Neural cell (in vitro differentiated cells): Measurements from ENCODE around the gene TRUB1. TPM values are rescaled to one million over a fixed set of nuclear protein-coding genes. Genes with fewer than 3 reads are reported as not detected.

Experiments
- H2AFZ ChIP-seq: fragments of 200-600, 300-800 bp; sonication (generic), shearing (Covaris generic); 2 replicates; pipeline ENCODE4 v1.6.0; 2014; ENCODE audit warnings: low read depth, mild to moderate bottlenecking, antibody characterized with exemption, low read length, moderate library complexity
- H3F3A ChIP-seq: fragments of 200-600 bp; shearing (Covaris generic); 2 replicates; pipeline ENCODE4 v1.6.1; 2016; ENCODE audit warnings: mild to moderate bottlenecking, moderate library complexity, mixed read lengths, antibody characterized with exemption, low read length; ENCODE audit not compliant: insufficient read depth, poor library complexity, severe bottlenecking
- H3K27ac ChIP-seq: fragments of 200-600, 300-800 bp; sonication (generic), shearing (Covaris generic); 2 replicates; pipeline ENCODE4 v1.5.1; 2014; ENCODE audit warnings: mild to moderate bottlenecking, low read length, moderate library complexity
- H3K27me3 ChIP-seq: fragments of 300-800, 200-600 bp; sonication (generic), shearing (Covaris generic); 2 replicates; pipeline ENCODE4 v1.6.0; 2014; ENCODE audit warnings: mild to moderate bottlenecking, low read depth, low read length, moderate library complexity; ENCODE audit not compliant: insufficient read depth
- H3K36me3 ChIP-seq: fragments of 300-800, 200-600 bp; sonication (generic), shearing (Covaris generic); 2 replicates; pipeline ENCODE4 v1.5.1; 2014; ENCODE audit warnings: mild to moderate bottlenecking, antibody characterized with exemption, low read length, moderate library complexity; ENCODE audit not compliant: insufficient read depth
- H3K4me2 ChIP-seq: fragments of 300-800, 200-600 bp; sonication (generic), shearing (Covaris generic); 2 replicates; pipeline ENCODE4 v1.6.0; 2014; ENCODE audit warnings: mild to moderate bottlenecking, low read length
- H3K4me3 ChIP-seq: fragments of 300-800, 200-600 bp; sonication (generic), shearing (Covaris generic); 2 replicates; pipeline ENCODE4 v1.5.1; 2014; ENCODE audit warnings: mild to moderate bottlenecking, low read length, moderate library complexity
- H3K79me2 ChIP-seq: fragments of 200-600 bp; shearing (Covaris generic); replicated peaks from 2 replicates; pipeline ENCODE4 v1.6.0; 2014; ENCODE audit warnings: mild to moderate bottlenecking, low read length, moderate library complexity; ENCODE audit not compliant: insufficient read depth
- H3K9ac ChIP-seq: fragments of 300-800, 200-600 bp; sonication (generic), shearing (Covaris generic); 2 replicates; pipeline ENCODE4 v1.6.1; 2016; ENCODE audit warnings: mild to moderate bottlenecking, low read length, mixed read lengths
- H3K9me2 ChIP-seq: fragments of 200-600 bp; shearing (Covaris generic); 2 replicates; pipeline ENCODE4 v1.6.1; 2016; ENCODE audit warnings: mild to moderate bottlenecking, low read length, mixed read lengths; ENCODE audit not compliant: insufficient read depth
- H3K9me3 ChIP-seq: fragments of 200-600, 300-800 bp; sonication (generic), shearing (Covaris generic); 2 replicates; pipeline ENCODE4 v1.6.1; 2016; ENCODE audit warnings: mild to moderate bottlenecking, mixed run types, low read length, moderate library complexity, mixed read lengths
- H4K20me1 ChIP-seq: fragments of 200-600 bp; shearing (Covaris generic); 2 replicates; pipeline ENCODE4 v1.6.1; 2016; ENCODE audit warnings: mild to moderate bottlenecking, mixed run types; ENCODE audit not compliant: insufficient read depth
- CTCF ChIP-seq: fragments of 450-650 bp; IDR thresholded peaks from 2 replicates; pipeline ENCODE4 v1.5.1; 2014; ENCODE audit warnings: antibody characterized with exemption, mild to moderate bottlenecking, moderate library complexity; ENCODE audit not compliant: poor library complexity, severe bottlenecking
- EP300 ChIP-seq: fragments of 450-650 bp; conservative IDR thresholded peaks from 2 replicates; pipeline ENCODE4 v1.6.1; 2014; ENCODE audit warnings: antibody characterized with exemption, mild to moderate bottlenecking, moderate library complexity; ENCODE audit not compliant: poor library complexity, severe bottlenecking
- EZH2 ChIP-seq: fragments of 200-600, 300-800 bp; shearing (Covaris generic), sonication (generic); IDR thresholded peaks from 2 replicates; pipeline ENCODE4 v1.6.1; 2014; ENCODE audit warnings: antibody characterized with exemption, low read length, borderline replicate concordance, mild to moderate bottlenecking; ENCODE audit not compliant: insufficient read depth, poor library complexity, severe bottlenecking
- MXI1 ChIP-seq: fragments of 450-650 bp; conservative IDR thresholded peaks from 2 replicates; pipeline ENCODE4 v1.6.1; 2014; ENCODE audit warnings: antibody characterized with exemption, mild to moderate bottlenecking; ENCODE audit not compliant: poor library complexity, severe bottlenecking
- POLR2AphosphoS5 ChIP-seq: IDR thresholded peaks from 2 replicates; pipeline ENCODE4 v1.6.1; 2012
- RAD21 ChIP-seq: fragments of 450-650 bp; conservative IDR thresholded peaks from 2 replicates; pipeline ENCODE4 v1.6.1; 2014; ENCODE audit warnings: antibody characterized with exemption, mild to moderate bottlenecking, moderate library complexity
- REST ChIP-seq: IDR thresholded peaks from 2 replicates; pipeline ENCODE4 v1.6.1; 2012; ENCODE audit warnings: borderline replicate concordance
- SMC3 ChIP-seq: fragments of 450-650 bp; conservative IDR thresholded peaks from 2 replicates; pipeline ENCODE4 v1.6.1; 2014; ENCODE audit warnings: antibody characterized with exemption, mild to moderate bottlenecking, moderate library complexity; ENCODE audit not compliant: poor library complexity
- TAF1 ChIP-seq: IDR thresholded peaks from 2 replicates; pipeline ENCODE4 v1.6.1; 2012; ENCODE audit warnings: low read depth
- polyA plus RNA-seq: library from polyadenylated mRNA; depleted of rRNA; stranded (reverse); fragments of >200 nt; gene quantifications from 2 replicates; pipeline ENCODE4 v1.2.3, GENCODE V29; 2014

The TRUB1 gene
- polyA plus RNA-seq, 1 donor from 2014 or later: 48.8 TPM

GRCh38 chr10:114962441-114962840 is 24.4 kb downstream of the TRUB1 start (continued):
- TF ChIP-seq MXI1 (no peak), RAD21 (no peak)

GRCh38 chr10:114963908-114964307 is 25.9 kb downstream of the TRUB1 start:
- Histone ChIP-seq H2AFZ (no peak overlapping the region), H3K36me3 (peaks cover 8% of the 10 kb centered on the region), H3K4me2 (no peak overlapping the region), H3F3A (no peaks in the 10 kb centered on the region), H3K27me3 (no peaks in the 10 kb centered on the region), H3K4me3 (no peak overlapping the region), H3K79me2 (peaks cover 7% of the 10 kb centered on the region), H3K9me3 (peaks cover 7% of the 10 kb centered on the region), H4K20me1 (no peaks in the 10 kb centered on the region), H3K27ac (no peak overlapping the region), H3K9me2 (no peaks in the 10 kb centered on the region), H3K9ac (no peak overlapping the region)
- TF ChIP-seq EZH2 (no peak), MXI1 (no peak), SMC3 (no peak)

- H3K36me3 ChIP-seq: peaks cover 8% of the 10 kb centered on the region
- H3K27ac ChIP-seq: no peak overlapping the region
- no peaks in the 10 kb centered on the region for H4K20me1 ChIP-seq
- H3K9me3 ChIP-seq: peaks cover 7% of the 10 kb centered on the region
- no peaks in the 10 kb centered on the region for H3K27me3 ChIP-seq
- no peaks in the 10 kb centered on the region for H3K9me2 ChIP-seq
- no peaks in the 10 kb centered on the region for H3F3A ChIP-seq
- H2AFZ ChIP-seq: no peak overlapping the region
- no peak overlapping the region for H3K4me3 ChIP-seq
- H3K79me2 ChIP-seq: peaks cover 8% of the 10 kb centered on the region
- TF ChIP-seq POLR2AphosphoS5 (no peak), RAD21 (no peak), CTCF (no peak), TAF1 (no peak), EP300 (no peak), EZH2 (no peak), SMC3 (no peak), MXI1 (no peak), REST (no peak)
- H3K9ac ChIP-seq: no peak overlapping the region
- no peak overlapping the region for H3K4me2 ChIP-seq
Observed at GRCh38 chr10:114967071-114967470, 29.1 kb downstream of the TRUB1 start.
